ENCODE measurements around the gene ALOX5.
"Not testable (repeated sequence)": the region's sequence is repeated elsewhere in the genome, so short reads cannot be mapped to it uniquely, and the experiment has no call there.

Gene ALOX5

GRCh38 chr10:45374350-45375052 is 485 bp downstream of the ALOX5 start:
- no peak for DNase-seq

- no peak for DNase-seq
Observed at GRCh38 chr10:45375101-45375500, 1.1 kb downstream of the ALOX5 start.

GRCh38 chr10:45375716-45376231 is 1.8 kb downstream of the ALOX5 start:
- no peak for DNase-seq

DNA sequence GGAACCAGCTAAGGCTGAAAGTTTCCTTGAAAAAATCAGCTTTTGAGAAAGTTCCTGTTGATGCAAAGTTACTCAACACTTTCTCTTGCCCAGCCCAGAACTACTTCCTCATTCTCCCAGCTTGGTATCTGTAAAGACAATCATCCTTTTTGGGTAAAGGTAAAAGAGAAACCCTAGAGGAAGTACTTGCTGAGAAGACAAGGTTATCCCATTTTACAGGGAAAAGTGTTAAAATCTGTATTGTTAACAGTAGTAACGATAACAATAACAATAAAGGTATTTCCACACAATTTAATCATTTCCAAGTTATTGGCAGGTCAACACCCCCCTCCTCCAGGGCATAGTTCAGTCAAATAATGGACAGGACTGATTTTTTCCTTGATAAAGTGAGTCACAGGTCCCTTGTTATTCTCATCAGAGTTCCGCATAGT is 2.4 kb downstream of the ALOX5 start:
- DNase-seq = no peak

GRCh38 chr10:45377321-45377720 is 3.3 kb downstream of the ALOX5 start:
- DNase-seq = no peak

GRCh38 chr10:45377858-45378257 is 3.8 kb downstream of the ALOX5 start:
- no peak for DNase-seq

DNA sequence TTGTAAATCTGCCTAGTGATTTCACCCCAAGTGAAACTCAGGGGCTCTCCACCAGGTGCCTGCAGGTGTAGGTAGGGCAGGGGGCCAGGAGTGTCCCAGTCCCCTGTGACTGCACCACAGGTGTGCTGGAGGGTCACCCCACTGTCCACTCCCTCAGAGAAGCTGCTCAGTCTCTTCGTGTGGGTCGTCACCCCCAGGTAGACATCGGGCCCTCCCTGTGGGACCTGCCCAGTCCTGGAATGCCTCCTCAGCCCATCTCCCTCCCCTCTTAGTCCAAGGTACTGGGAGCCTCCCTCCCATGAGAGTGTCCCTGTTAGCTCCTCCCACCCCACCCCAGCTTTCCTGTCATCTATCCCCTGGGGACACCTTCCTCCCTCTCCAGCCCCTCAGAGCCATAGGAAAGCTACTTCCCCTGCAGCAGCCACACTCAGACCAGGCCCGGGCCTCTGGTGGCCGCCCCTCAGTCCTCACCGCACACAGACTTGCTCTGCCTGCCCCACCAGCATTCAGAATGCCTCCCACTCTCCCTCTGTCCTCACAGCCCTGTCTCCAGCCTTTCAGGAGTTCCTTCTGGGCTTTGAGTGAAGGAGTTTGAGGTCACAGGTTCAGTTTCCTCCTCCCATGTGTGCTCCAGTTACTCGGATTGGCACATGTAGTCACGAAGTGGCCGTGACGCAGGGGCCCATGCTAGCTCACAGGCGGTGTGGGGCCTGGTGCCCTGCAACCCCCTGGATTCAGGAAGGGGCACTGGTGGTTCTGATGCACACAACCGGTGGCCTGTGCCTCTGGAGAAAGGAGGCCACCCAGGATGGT is 5.1 kb downstream of the ALOX5 start:
- DNase-seq = no peak

GRCh38 chr10:45379891-45380540 is 6.0 kb downstream of the ALOX5 start:
- DNase-seq = no peak

DNA sequence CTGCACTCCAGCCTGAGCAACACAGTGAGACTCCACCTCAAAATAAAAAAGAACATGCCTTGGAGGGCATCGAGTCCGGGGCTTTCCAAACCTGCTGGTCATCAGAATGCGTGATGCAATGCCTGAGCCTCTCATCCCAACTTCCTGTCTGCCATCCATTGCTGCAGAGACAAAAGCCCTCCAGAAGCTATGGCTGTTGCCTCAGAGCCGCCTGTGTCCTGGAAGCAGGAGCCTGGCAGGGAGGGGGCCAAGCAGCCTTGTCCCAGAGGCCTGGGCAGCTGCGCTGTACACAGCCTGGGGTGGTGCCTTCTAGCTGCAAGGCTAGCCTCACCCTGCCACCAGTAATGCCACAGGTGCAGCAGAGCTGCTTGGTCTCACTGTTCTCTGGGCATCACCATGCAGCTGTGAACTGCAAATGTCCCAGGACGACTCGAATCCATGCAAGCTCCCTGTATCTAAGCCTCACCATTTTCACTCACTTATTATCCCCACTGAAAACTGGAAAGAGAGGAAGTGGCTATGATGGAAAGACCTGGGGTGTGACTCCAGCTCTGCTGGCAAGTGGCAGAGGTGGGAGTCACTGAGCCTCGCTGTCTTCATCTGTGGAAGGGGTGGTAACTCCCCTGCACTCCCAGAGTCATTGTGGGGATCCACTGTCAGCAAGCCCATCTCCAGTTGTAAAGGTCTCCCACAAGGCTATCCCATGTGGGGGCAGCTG is 7.0 kb downstream of the ALOX5 start:
- DNase-seq = no peak

DNA sequence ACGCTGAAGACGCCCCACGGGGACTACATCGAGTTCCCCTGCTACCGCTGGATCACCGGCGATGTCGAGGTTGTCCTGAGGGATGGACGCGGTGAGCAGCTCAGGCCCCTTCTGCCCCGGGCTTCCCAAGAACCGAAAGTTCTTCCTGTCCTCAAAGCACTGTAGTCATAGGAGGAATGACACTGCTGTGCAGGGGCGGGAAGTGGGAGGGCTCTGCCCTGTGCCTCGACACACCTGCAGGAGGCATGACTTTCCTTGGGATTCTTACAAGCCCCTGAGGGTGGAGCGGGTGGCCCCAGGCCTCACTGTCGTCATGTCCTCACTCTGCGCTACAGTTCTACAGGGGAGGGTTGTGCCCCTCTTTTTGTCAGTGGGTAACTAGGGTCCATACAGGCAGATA is 8.6 kb downstream of the ALOX5 start:
- DNase-seq = no peak

DNA sequence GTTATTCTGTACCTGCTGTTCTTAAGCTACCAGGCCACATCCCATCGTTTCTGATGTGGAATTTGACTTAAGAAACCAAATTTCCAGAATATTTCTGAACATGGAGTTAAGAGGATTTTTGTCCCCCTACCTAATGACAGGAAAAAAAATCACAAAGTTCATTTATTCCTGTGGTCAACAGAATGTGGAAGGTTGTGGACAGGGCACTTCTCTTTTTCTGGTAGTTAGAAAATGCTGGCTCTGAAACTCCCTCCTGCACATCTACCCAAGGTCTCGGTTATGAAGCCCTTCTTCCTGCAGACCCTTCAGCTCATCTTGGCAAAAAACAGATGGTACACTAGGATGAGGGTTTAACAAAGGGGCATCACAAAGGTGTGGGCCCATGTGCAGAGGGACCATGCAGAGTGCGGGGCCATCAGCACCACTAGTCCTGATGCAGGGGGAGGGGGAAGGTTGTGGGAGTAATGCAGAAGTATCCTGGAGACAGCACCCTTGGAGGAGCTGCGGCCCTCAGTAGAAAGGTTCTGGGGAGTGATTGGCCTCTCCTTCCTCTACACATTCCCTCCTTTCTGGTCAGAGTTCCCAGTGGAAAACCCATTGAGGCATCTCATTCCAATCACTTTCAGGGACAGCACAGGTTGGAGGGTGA is 9.8 kb downstream of the ALOX5 start:
- DNase-seq = no peak

- no peak for DNase-seq
Observed at GRCh38 chr10:45386657-45387056, 12.6 kb downstream of the ALOX5 start.

DNA sequence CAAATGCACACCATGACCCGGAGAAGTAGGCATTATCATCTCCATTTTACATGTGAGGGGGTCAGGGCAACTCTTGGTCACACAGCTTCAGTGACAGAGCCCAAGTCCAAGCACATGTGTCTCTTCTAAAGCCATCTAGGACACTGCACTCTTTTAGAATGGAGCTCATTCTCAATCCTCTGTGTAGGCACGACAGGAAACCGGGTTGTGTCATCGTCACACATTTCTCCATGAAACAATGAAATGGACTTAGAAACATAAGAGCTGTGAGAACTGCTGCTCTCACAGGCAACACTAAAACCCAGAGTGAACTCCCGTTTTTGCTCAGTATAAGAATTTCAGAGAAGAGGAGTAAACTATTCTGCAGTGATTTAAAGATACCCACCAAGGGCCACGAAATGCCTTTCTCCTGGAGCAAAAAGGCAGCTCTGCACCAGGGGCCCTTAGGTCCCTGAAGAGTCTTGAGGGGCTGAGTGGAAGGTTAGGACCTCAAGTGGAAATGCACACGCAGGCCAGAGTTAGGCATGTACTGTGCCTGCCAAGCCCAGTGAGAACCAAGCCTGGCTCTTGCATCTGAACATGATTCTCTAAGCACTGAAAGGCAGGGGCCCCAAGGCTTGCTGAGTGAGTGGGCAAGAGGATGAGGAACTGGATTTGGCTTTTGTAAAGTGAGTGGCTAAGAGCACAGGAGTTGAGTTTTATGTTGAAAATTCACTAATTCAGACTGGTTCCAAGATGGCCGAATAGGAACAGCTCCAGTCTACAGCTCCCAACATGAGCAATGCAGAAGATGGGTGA is 13.3 kb downstream of the ALOX5 start:
- DNase-seq = no peak

DNA sequence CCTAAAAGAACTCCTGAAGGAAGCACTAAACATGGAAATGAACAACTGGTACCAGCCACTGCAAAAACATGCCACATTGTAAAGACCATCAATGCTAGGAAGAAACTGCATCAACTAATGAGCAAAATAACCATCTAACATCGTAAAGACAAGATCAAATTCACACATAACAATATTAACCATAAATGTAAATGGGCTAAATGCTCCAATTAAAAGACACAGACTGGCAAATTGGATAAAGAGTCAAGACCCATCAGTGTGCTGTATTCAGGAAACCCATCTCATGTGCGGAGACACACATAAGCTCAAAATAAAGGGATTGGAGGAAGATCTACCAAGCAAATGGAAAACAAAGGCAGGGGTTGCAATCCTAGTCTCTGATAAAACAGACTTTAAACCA is 15.7 kb downstream of the ALOX5 start:
- not testable (repeated sequence) for DNase-seq

GRCh38 chr10:45391636-45392035 is 17.6 kb downstream of the ALOX5 start:
- DNase-seq = not testable (repeated sequence)

- no peak for DNase-seq
Observed at GRCh38 chr10:45395554-45395953, 21.5 kb downstream of the ALOX5 start.

GRCh38 chr10:45398595-45398994 is 24.6 kb downstream of the ALOX5 start:
- DNase-seq = no peak

GRCh38 chr10:45399113-45399512 is 25.1 kb downstream of the ALOX5 start:
- no peak for DNase-seq

DNA sequence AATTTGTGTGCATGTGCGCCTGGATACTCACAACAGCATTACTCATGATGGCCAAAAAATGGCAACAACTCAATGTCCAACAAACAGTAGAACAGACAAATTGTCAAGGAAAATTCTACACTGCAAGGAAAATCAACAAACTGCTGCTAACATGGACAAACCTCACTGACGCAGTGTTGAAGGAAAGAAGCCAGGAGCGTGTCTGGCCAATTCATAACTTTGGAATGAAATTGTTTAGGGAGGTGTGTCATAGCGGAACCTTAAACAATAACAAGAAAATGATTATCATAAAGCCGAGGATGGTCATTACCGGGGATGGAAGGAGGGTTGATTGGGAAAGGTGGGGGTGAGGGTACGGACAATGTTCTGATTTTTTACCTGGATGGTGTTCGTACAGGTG is 29.1 kb downstream of the ALOX5 start:
- DNase-seq = no peak

GRCh38 chr10:45404087-45404769 is 30.2 kb downstream of the ALOX5 start:
- no peak for DNase-seq

- no peak for DNase-seq
Observed at GRCh38 chr10:45404770-45405120, 30.7 kb downstream of the ALOX5 start.

Measured in activated T-cell treated with anti-CD3 and anti-CD28 coated beads for 4 hours (primary cell).